HEK293 (cell line): ENCODE data around the gene AJM1.

ENCODE experiments used
- CTCF ChIA-PET: fragments of 350-600 bp; formaldehyde crosslinking; extraction: SDS; loops from one replicate; lab custom pipeline; 2021; ENCODE audit warnings: antibody characterized with exemption; lab: Yijun Ruan, JAX
- POLR2A ChIA-PET: fragments of 300-600 bp; formaldehyde crosslinking; extraction: SDS; loops from one replicate; lab custom pipeline; 2020; ENCODE audit warnings: antibody characterized with exemption, inconsistent platforms; lab: Yijun Ruan, JAX
- H3K27ac ChIP-seq: fragments of 200-500 bp; sonication (Bioruptor generic); 2 replicates; pipeline ENCODE4 v1.5.1; 2014; ENCODE audit warnings: low read depth, low read length, control low read depth, inconsistent platforms; ENCODE audit errors: extremely low read depth
- H3K36me3 ChIP-seq, 2 experiments: fragments of 200-500 bp in 1 of 2; sonication (Bioruptor generic) in 1 of 2; 1 replicate in 1 of 2; 2 replicates in 1 of 2; pipeline ENCODE4 v1.5.1; 2014 to 2017; ENCODE audit warnings: inconsistent platforms in 2 of 2, low read length in 2 of 2; ENCODE audit not compliant: control insufficient read depth in 2 of 2, insufficient read depth in 1 of 2
- H3K4me1 ChIP-seq: fragments of 200-500 bp; sonication (Bioruptor generic); 2 replicates; pipeline ENCODE4 v1.5.1; 2014; ENCODE audit warnings: mild to moderate bottlenecking, low read length, inconsistent platforms; ENCODE audit not compliant: control insufficient read depth, insufficient read depth
- H3K4me3 ChIP-seq: 2 replicates; pipeline ENCODE4 v1.5.1; 2011; ENCODE audit warnings: low read depth, mild to moderate bottlenecking, control low read depth, low read length, moderate library complexity
- H3K9me3 ChIP-seq: fragments of 200-500 bp; sonication (Bioruptor generic); 2 replicates; pipeline ENCODE4 v1.5.1; 2014; ENCODE audit warnings: low read depth, low read length, inconsistent platforms; ENCODE audit not compliant: control insufficient read depth, insufficient read depth
- CTCF ChIP-seq: fragments of 450-650 bp; formaldehyde crosslinking; IDR thresholded peaks from 2 replicates; pipeline ENCODE4 v1.5.1; 2016; ENCODE audit warnings: missing biosample characterization, missing genetic modification characterization
- OSR2 ChIP-seq: fragments of 450-650 bp; formaldehyde crosslinking; IDR thresholded peaks from 2 replicates; pipeline ENCODE4 v1.5.1; 2016; ENCODE audit warnings: missing biosample characterization, missing genetic modification characterization
- PRDM4 ChIP-seq: fragments of 450-650 bp; formaldehyde crosslinking; IDR thresholded peaks from 2 replicates; pipeline ENCODE4 v1.5.1; 2017; ENCODE audit warnings: missing biosample characterization, missing genetic modification characterization
- WT1 ChIP-seq: fragments of 450-650 bp; formaldehyde crosslinking; IDR thresholded peaks from 2 replicates; pipeline ENCODE4 v1.5.1; 2016; ENCODE audit warnings: missing biosample characterization, missing genetic modification characterization
- ZNF121 ChIP-seq: fragments of 450-650 bp; formaldehyde crosslinking; IDR thresholded peaks from 2 replicates; pipeline ENCODE4 v1.5.1; 2016; ENCODE audit warnings: missing biosample characterization, missing genetic modification characterization
- ZNF155 ChIP-seq: fragments of 450-650 bp; formaldehyde crosslinking; IDR thresholded peaks from 2 replicates; pipeline ENCODE4 v1.5.1; 2016; ENCODE audit warnings: missing biosample characterization, missing genetic modification characterization
- ZNF510 ChIP-seq: fragments of 450-650 bp; formaldehyde crosslinking; IDR thresholded peaks from 2 replicates; pipeline ENCODE4 v1.5.1; 2018; ENCODE audit warnings: mild to moderate bottlenecking, missing genetic modification characterization, missing biosample characterization; ENCODE audit not compliant: insufficient replicate concordance
- ZNF561 ChIP-seq: fragments of 450-650 bp; IDR thresholded peaks from 2 replicates; pipeline ENCODE4 v1.5.1; 2018; ENCODE audit warnings: missing biosample characterization, missing genetic modification characterization, borderline replicate concordance
- ZNF704 ChIP-seq: fragments of 450-650 bp; formaldehyde crosslinking; IDR thresholded peaks from 2 replicates; pipeline ENCODE4 v1.5.1; 2016; ENCODE audit warnings: missing biosample characterization, missing genetic modification characterization
- ZNF76 ChIP-seq: fragments of 450-650 bp; formaldehyde crosslinking; IDR thresholded peaks from 2 replicates; pipeline ENCODE4; 2016; ENCODE audit warnings: low read depth, missing biosample characterization, missing genetic modification characterization, borderline replicate concordance
- ZNF792 ChIP-seq: fragments of 450-650 bp; formaldehyde crosslinking; IDR thresholded peaks from 2 replicates; pipeline ENCODE4 v1.5.1; 2016; ENCODE audit warnings: missing biosample characterization, missing genetic modification characterization
- ZSCAN30 ChIP-seq: fragments of 450-650 bp; IDR thresholded peaks from 2 replicates; pipeline ENCODE4 v1.5.1; 2018; ENCODE audit warnings: missing biosample characterization, mild to moderate bottlenecking, missing genetic modification characterization, moderate library complexity
- ZSCAN4 ChIP-seq: fragments of 450-650 bp; formaldehyde crosslinking; IDR thresholded peaks from 2 replicates; pipeline ENCODE4 v1.5.1; 2017; ENCODE audit warnings: missing biosample characterization, missing genetic modification characterization
- ZSCAN5A ChIP-seq: fragments of 450-650 bp; formaldehyde crosslinking; IDR thresholded peaks from 2 replicates; pipeline ENCODE4 v1.5.1; 2016; ENCODE audit warnings: missing biosample characterization, missing genetic modification characterization

AJM1 gene

GRCh38 chr9:136828474-136829140 lies 13.7 kb upstream of the AJM1 start:
- TF ChIP-seq ZSCAN5A (tag by site-specific recombination) (no peak), PRDM4 (tag by site-specific recombination) (no peak), ZSCAN30 (tag by site-specific recombination) (no peak), ZNF704 (no peak), OSR2 (no peak), ZNF121 (tag by site-specific recombination) (no peak), ZNF155 (tag by site-specific recombination) (no peak)
- POLR2A ChIA-PET, result interaction anchor here (1.4 kb wide), 1 partner anchor 12 kb away, joined by 5 read pairs; no protein-coding TSS in a partner anchor
- no peaks in the 10 kb centered on the region for H3K9me3 ChIP-seq
- H3K4me1 ChIP-seq, result no peaks in the 10 kb centered on the region
- CTCF ChIA-PET, result interaction anchor here (1.0 to 1.2 kb wide), 2 partner anchors 14 to 201 kb away, joined by 3 to 5 read pairs; no protein-coding TSS in a partner anchor
- H3K27ac ChIP-seq, result no peak overlapping the region
- H3K4me3 ChIP-seq, result no peak overlapping the region
- H3K36me3 ChIP-seq, result peaks cover 0 to 88% of the 10 kb centered on the region in 2 experiments; a peak in 1 of 3 replicates

GRCh38 chr9:136829412-136829811 lies 12.9 kb upstream of the AJM1 start:
- POLR2A ChIA-PET, result interaction anchor here (0.6 to 1.4 kb wide), 2 partner anchors 13 to 49 kb away, joined by 3 to 5 read pairs; no protein-coding TSS in a partner anchor
- TF ChIP-seq WT1 (no peak), CTCF (tag by site-specific recombination) (peak; percentile 43; the same call in 1 of the 2 replicates)
- TF ChIP-seq, all 188 proteins: peak for 1
- H3K36me3 ChIP-seq, result peaks cover 0 to 86% of the 10 kb centered on the region in 2 experiments; a peak in 1 of 3 replicates
- no peak overlapping the region for H3K4me3 ChIP-seq
- no peaks in the 10 kb centered on the region for H3K9me3 ChIP-seq
- CTCF ChIA-PET, result interaction anchor here (1.0 kb wide), 1 partner anchor 14 kb away, joined by 3 read pairs; no protein-coding TSS in a partner anchor
- H3K4me1 ChIP-seq, result no peaks in the 10 kb centered on the region
- no peak overlapping the region for H3K27ac ChIP-seq

- CTCF ChIA-PET, result interaction anchor here (1.6 kb wide), 1 partner anchor 10 kb away, joined by 3 read pairs; no protein-coding TSS in a partner anchor
- peaks cover 0 to 79% of the 10 kb centered on the region in 2 experiments; a peak in 1 of 3 replicates for H3K36me3 ChIP-seq
- H3K4me3 ChIP-seq, result no peak overlapping the region
- H3K4me1 ChIP-seq, result no peaks in the 10 kb centered on the region
- H3K9me3 ChIP-seq, result no peaks in the 10 kb centered on the region
- POLR2A ChIA-PET, result interaction anchor here (0.6 to 1.4 kb wide), 2 partner anchors 14 to 48 kb away, joined by 3 to 5 read pairs; no protein-coding TSS in a partner anchor
- no peak overlapping the region for H3K27ac ChIP-seq
- TF ChIP-seq ZSCAN4 (tag by site-specific recombination) (no peak), ZNF561 (no peak), ZNF792 (tag by site-specific recombination) (no peak), CTCF (tag by site-specific recombination) (no peak), ZNF76 (tag by site-specific recombination) (no peak), ZNF510 (no peak)
Measured at GRCh38 chr9:136829981-136830885, 12.0 kb upstream of the AJM1 start.
